Activated CD4-positive, alpha-beta memory T cell treated with anti-CD3 and anti-CD28 coated beads for 36 hours (primary cell): ENCODE measurements around the gene CLIC2. TPM values are rescaled to one million over a fixed set of nuclear protein-coding genes. Genes with fewer than 3 reads are reported as not detected.

Experiments
- CTCF ChIA-PET: fragments of 350-600 bp; sonication (Branson Sonifier 250); formaldehyde crosslinking; loops from one replicate; lab custom pipeline; 2021; ENCODE audit warnings: antibody characterized with exemption, inconsistent platforms; lab: Charles Lee
- POLR2A ChIA-PET: fragments of 350-600 bp; sonication (Branson Sonifier 250); formaldehyde crosslinking; loops from one replicate; lab custom pipeline; 2021; ENCODE audit warnings: antibody characterized with exemption; lab: Charles Lee
- DNase-seq: peaks from one replicate; pipeline ENCODE4 v3.0.0-alpha.2; 2020
- H3K27ac Mint-ChIP-seq: one replicate; pipeline ENCODE4 v1.8.0; 2021; ENCODE audit warnings: mixed read lengths
- H3K27me3 Mint-ChIP-seq: one replicate; pipeline ENCODE4 v1.8.0; 2021; ENCODE audit warnings: mixed read lengths
- H3K36me3 Mint-ChIP-seq: one replicate; pipeline ENCODE4 v1.8.0; 2021; ENCODE audit warnings: mixed read lengths
- H3K4me1 Mint-ChIP-seq: one replicate; pipeline ENCODE4 v1.8.0; 2021; ENCODE audit warnings: low read depth, mixed read lengths
- H3K4me3 Mint-ChIP-seq: one replicate; pipeline ENCODE4 v1.8.0; 2021; ENCODE audit warnings: mild to moderate bottlenecking, mixed read lengths
- H3K9me3 Mint-ChIP-seq: one replicate; pipeline ENCODE4 v1.8.0; 2021; ENCODE audit warnings: mixed read lengths
- intact Hi-C: fragments of 100-400 bp; cut with micrococcal nuclease; formaldehyde crosslinking; loops from one replicate; pipeline ENCODE4 v1.15.1; 2023
- microRNA-seq: library from miRNA; unstranded; fragments of <30 nt; microRNA quantifications from one replicate; pipeline ENCODE4 v1.2.0, GENCODE V29; 2022; ENCODE audit warnings: borderline number of aligned reads, borderline microRNAs expressed, borderline replicate concordance
- total RNA-seq, 2 experiments: library from RNA; stranded (reverse); gene quantifications; one replicate each; pipeline ENCODE4 v1.2.3, GENCODE V29; 2021

The CLIC2 gene
- total RNA-seq, 2 experiments from 2014 or later, result 0.40 to 1.1 TPM

DNA sequence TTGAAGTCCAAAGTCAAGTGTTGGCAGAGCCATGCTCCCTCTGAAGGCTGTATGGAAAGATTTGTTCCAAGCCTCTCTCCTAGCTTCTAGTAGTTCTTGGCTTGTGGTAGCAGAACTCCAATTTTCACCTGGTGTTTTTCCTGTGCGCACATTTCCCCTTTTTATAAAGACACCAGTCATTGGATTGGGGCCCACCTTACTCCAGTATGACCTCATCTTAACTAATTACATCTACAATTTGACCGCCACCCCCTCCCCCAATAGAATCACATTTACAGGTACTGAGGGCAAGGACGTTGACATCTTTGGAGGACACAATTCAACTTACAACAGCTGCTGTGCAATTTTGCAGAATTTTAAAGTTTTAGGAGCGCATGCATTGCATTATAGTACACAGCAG, 86.9 kb downstream of the CLIC2 start:
- H3K27me3 Mint-ChIP-seq, result no peaks in the 10 kb centered on the region
- CTCF ChIA-PET, result no interaction called here
- no peak overlapping the region for H3K27ac Mint-ChIP-seq

DNA sequence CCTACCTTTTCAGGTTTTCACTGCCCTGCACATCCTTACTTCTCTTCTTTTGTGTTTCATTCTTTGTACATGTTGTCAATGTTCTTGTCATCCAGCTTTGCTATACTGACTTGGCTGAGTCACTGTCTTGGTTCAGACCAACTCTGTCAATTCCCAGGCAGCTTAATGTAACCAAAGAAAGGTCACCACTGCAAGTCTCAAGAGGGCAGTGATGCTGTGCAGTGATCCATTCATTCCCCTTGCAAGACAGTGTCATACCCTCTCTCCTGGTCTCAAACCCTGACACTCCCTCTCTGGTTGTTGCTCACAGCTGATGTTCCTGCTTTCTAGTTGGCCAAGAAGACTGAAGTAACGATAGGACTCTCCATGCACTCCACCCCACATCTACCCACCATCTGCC, 87.7 kb downstream of the CLIC2 start:
- ChIA-PET POLR2A (no interaction called here), CTCF (no interaction called here)
- Mint-ChIP-seq H3K36me3 (no peaks in the 10 kb centered on the region), H3K27ac (no peak overlapping the region), H3K27me3 (no peaks in the 10 kb centered on the region), H3K4me1 (no peaks in the 10 kb centered on the region), H3K4me3 (no peak overlapping the region), H3K9me3 (no peaks in the 10 kb centered on the region)
- intact Hi-C loops, result no loop called here
- DNase-seq, result no peak

More for the DNA sequence above, 86.9 kb downstream of the CLIC2 start:
- Mint-ChIP-seq H3K36me3 (no peaks in the 10 kb centered on the region), H3K9me3 (no peaks in the 10 kb centered on the region), H3K4me1 (no peaks in the 10 kb centered on the region), H3K4me3 (no peak overlapping the region)
- no peak for DNase-seq
- POLR2A ChIA-PET, result no interaction called here
- intact Hi-C loops, result no loop called here

DNA sequence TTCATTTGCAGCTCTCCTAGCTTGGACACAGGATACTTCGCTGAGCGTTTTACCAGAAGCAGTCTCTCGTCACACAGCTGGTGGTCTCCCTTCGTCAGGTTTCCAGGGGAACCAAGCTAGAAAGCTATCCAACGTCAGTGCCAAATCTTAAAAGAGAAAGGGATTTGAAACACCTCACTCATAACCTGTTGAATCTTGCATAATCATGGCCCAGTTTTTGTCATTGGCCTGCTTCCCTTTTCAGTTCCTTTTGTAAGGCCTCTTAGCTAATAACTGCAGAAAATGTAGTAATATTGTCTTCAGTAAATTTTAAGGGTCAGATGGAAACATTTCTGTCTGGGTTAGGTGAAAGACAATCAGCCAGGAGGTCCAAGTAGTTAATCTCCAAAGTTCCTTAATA, 92.1 kb downstream of the CLIC2 start:
- DNase-seq, result no peak
- Mint-ChIP-seq H3K36me3 (peaks cover 9% of the 10 kb centered on the region), H3K9me3 (no peaks in the 10 kb centered on the region), H3K27ac (no peak overlapping the region), H3K4me3 (no peak overlapping the region), H3K4me1 (no peaks in the 10 kb centered on the region), H3K27me3 (no peaks in the 10 kb centered on the region)
- intact Hi-C loops, result no loop called here
- POLR2A ChIA-PET, result no interaction called here
- CTCF ChIA-PET, result interaction anchor here (1.9 kb wide), 1 partner anchor 26 kb away, joined by 5 read pairs; the partner anchor contains the start of gene VBP1

DNA sequence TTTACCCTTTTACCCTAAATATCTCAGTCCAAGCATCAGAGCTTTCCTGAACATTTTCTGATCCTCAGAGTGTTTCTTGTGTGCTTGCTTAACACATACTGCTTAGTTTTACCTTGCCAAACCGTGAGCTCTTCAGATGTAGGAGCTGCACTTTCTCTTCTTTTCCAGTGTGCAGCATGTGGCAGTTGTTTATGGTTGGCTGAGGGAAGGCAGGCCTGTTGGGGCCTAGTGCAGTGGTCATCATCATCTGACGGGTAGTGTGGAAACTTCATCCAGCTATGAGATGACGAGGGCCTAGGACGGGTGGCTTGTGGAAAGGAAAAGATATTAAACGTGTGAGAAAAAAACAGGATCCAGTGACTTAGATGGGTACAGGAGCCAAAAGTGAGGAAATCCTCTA, 96.7 kb downstream of the CLIC2 start:
- intact Hi-C loops, result no loop called here
- H3K4me1 Mint-ChIP-seq, result peaks cover 4% of the 10 kb centered on the region
- POLR2A ChIA-PET, result no interaction called here
- no peaks in the 10 kb centered on the region for H3K27me3 Mint-ChIP-seq
- H3K4me3 Mint-ChIP-seq, result no peak overlapping the region
- DNase-seq, result no peak
- CTCF ChIA-PET, result no interaction called here
- no peaks in the 10 kb centered on the region for H3K9me3 Mint-ChIP-seq
- H3K36me3 Mint-ChIP-seq, result peaks cover 18% of the 10 kb centered on the region
- no peak overlapping the region for H3K27ac Mint-ChIP-seq

DNA sequence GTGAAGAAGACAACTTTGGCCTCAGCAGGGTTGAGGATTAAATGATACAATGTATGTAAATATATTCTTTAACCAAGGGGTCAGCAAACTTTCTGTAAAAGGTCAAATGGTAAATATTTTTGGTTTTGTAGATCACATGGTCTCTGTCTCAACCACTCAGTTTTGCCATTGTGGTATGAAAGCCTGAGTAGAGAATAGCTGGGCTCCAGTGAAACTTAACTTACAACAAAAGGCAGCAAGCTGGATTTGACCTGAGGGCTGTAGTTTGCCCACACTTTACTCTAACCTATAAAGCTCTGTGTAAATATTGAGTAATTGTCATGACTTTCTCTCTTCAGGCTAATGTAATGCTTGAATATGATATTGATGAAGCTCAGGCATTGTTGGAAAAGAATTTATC, 98.5 kb downstream of the CLIC2 start:
- Mint-ChIP-seq H3K36me3 (peaks cover 23% of the 10 kb centered on the region), H3K27ac (no peak overlapping the region), H3K4me1 (peaks cover 11% of the 10 kb centered on the region), H3K9me3 (no peaks in the 10 kb centered on the region), H3K4me3 (no peak overlapping the region), H3K27me3 (no peaks in the 10 kb centered on the region)
- ChIA-PET CTCF (no interaction called here), POLR2A (no interaction called here)
- intact Hi-C loops, result no loop called here
- DNase-seq, result no peak

DNA sequence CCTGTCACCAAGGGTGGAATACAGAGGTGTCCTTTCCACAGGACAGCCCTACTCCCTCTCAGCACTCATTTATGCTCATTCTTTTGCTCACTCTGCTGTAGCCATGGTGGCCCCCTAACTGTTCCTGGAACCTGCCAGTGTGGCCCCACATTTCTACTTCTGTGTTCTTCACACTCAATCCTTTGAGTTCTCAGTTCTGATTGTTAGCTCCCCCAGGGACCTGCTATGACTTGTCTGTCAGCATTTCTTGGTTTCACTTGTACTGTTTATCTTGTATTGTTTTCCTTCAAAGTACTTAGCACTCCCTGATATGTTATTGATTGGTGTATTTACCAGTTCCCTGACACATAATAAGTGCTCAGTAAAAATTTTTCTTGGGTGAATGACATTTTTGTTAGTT, 103.3 kb downstream of the CLIC2 start:
- peaks cover 21% of the 10 kb centered on the region for H3K4me1 Mint-ChIP-seq
- CTCF ChIA-PET, result no interaction called here
- H3K9me3 Mint-ChIP-seq, result no peaks in the 10 kb centered on the region
- H3K27me3 Mint-ChIP-seq, result no peaks in the 10 kb centered on the region
- intact Hi-C loops, result no loop called here
- peaks cover 17% of the 10 kb centered on the region for H3K36me3 Mint-ChIP-seq
- peak overlapping the region; percentile 70 for H3K27ac Mint-ChIP-seq
- H3K4me3 Mint-ChIP-seq, result no peak overlapping the region
- POLR2A ChIA-PET, result no interaction called here
- DNase-seq, result no peak

Small RNA genes lying within 50 kb of the gene (microRNA-seq; reads per million reads assigned to microRNA genes)
- gene MIR1184-2, result not detected

Other genes with a start within 250 kb of the CLIC2 start
- gene VBP1, start 118.2 kb downstream of the CLIC2 start, total RNA-seq, result 100 to 1,000 TPM in 1 of 2 experiments, 10 to 100 TPM in 1; 89.7 to 100 TPM
- gene RAB39B, start 70.1 kb downstream of the CLIC2 start, total RNA-seq, result 10 to 100 TPM; 13.6 to 15.3 TPM
- not detected for gene F8A2, start 47.5 kb upstream of the CLIC2 start, total RNA-seq
- gene F8A3, start 124.0 kb upstream of the CLIC2 start, total RNA-seq, result under 1 TPM; 0.24 to 0.27 TPM